Measurements from ENCODE around the gene PXT1.

- TF ChIP-seq CTCF (IDR thresholded peaks at IDR 0.05; ENCODE audit: poor library complexity), result no peak
- no peak for TF ChIP-seq EZH2phosphoT487 (IDR thresholded peaks at IDR 0.05; ENCODE audit: low read depth, severe bottlenecking, unreplicated experiment)
These were observed 96.0 kb downstream of the PXT1 start for GRCh38 chr6:36346486-36347273.
